A673 (cell line): ENCODE data around the gene SULT1E1. TPM values are rescaled to one million over a fixed set of nuclear protein-coding genes. Genes with fewer than 3 reads are reported as not detected.

ENCODE experiments used
- Bru-seq: library from RNA; stranded (reverse); fragments of 400-500 nt; gene quantifications from one replicate; lab custom pipeline; 2021; lab: Mats Ljungman, UMichigan
- BruChase-seq, 2 experiments: library from RNA; stranded (reverse); fragments of 400-500 nt; gene quantifications; one replicate each; lab custom pipeline; 2021; lab: Mats Ljungman, UMichigan
- BruUV-seq: library from RNA; stranded (reverse); fragments of 400-500 nt; replicated peaks from 2 replicates; lab custom pipeline; 2021; lab: Mats Ljungman, UMichigan
- CTCF ChIA-PET: fragments of 300-600 bp; sonication (Branson Sonifier 250); formaldehyde crosslinking; loops from one replicate; lab custom pipeline; 2022; ENCODE audit warnings: antibody characterized with exemption; lab: Charles Lee
- POLR2A ChIA-PET: fragments of 300-600 bp; sonication (Branson Sonifier 250); formaldehyde crosslinking; loops from one replicate; lab custom pipeline; 2022; ENCODE audit warnings: antibody characterized with exemption; ENCODE audit not compliant: low non-redundant PET; lab: Charles Lee
- DNase-seq: peaks from one replicate; pipeline ENCODE4 v3.0.0-alpha.2; 2015; ENCODE audit warnings: low spot score
- H3K27ac ChIP-seq: fragments of 200-600 bp; sonication (generic); 2 replicates; pipeline ENCODE4 v1.5.1; 2016; ENCODE audit warnings: mixed run types, low read depth, mild to moderate bottlenecking, mixed read lengths, antibody characterized with exemption, low read length; ENCODE audit not compliant: poor library complexity, severe bottlenecking
- H3K27me3 ChIP-seq: fragments of 200-600 bp; sonication (generic); replicated peaks from 2 replicates; pipeline ENCODE4 v1.6.1; 2017; ENCODE audit warnings: mixed run types, low read depth, mild to moderate bottlenecking, mixed read lengths, antibody characterized with exemption, low read length; ENCODE audit not compliant: insufficient read depth, poor library complexity
- H3K36me3 ChIP-seq: fragments of 200-600 bp; sonication (generic); 2 replicates; pipeline ENCODE4 v1.6.1; 2016; ENCODE audit warnings: mixed run types, mild to moderate bottlenecking, mixed read lengths, antibody characterized with exemption, low read length; ENCODE audit not compliant: insufficient read depth, poor library complexity, severe bottlenecking
- H3K4me1 ChIP-seq: fragments of 200-600 bp; sonication (generic); 2 replicates; pipeline ENCODE4 v1.6.1; 2017; ENCODE audit warnings: mixed run types, mild to moderate bottlenecking, mixed read lengths, antibody characterized with exemption, low read length; ENCODE audit not compliant: insufficient read depth, poor library complexity, severe bottlenecking
- H3K4me3 ChIP-seq: fragments of 200-600 bp; sonication (generic); 2 replicates; pipeline ENCODE4 v1.5.1; 2016; ENCODE audit warnings: low read depth, mixed run types, mild to moderate bottlenecking, mixed read lengths, low read length; ENCODE audit not compliant: poor library complexity, severe bottlenecking
- H3K9me3 ChIP-seq: fragments of 200-600 bp; sonication (generic); 2 replicates; pipeline ENCODE4 v1.6.1; 2016; ENCODE audit warnings: mixed run types, low read depth, mild to moderate bottlenecking, mixed read lengths, antibody characterized with exemption, low read length; ENCODE audit not compliant: poor library complexity, severe bottlenecking
- CTCF ChIP-seq: fragments of 300-800, 200-600 bp; sonication (generic); conservative IDR thresholded peaks from 2 replicates; pipeline ENCODE4 v1.5.1; 2017; ENCODE audit warnings: low read depth, mild to moderate bottlenecking, antibody characterized with exemption, low read length, moderate library complexity, mixed read lengths
- EZH2 ChIP-seq: fragments of 200-600 bp; sonication (generic); IDR thresholded peaks from 2 replicates; pipeline ENCODE4 v1.6.1; 2017; ENCODE audit warnings: borderline replicate concordance, low read depth, mild to moderate bottlenecking, mixed read lengths, antibody characterized with exemption, low read length; ENCODE audit not compliant: poor library complexity, severe bottlenecking
- intact Hi-C: fragments of 100-400 bp; cut with micrococcal nuclease; formaldehyde crosslinking; loops from one replicate; pipeline ENCODE4 v1.10.0; 2022; ENCODE audit not compliant: unreplicated experiment
- long read RNA-seq: library from polyadenylated mRNA; stranded (forward); transcript quantifications from one replicate; pipeline ENCODE4 v2.0.0, GENCODE V29; 2022
- total RNA-seq: library from RNA; stranded (reverse); gene quantifications from 2 replicates; pipeline ENCODE4 v1.2.3, GENCODE V29; 2021

The SULT1E1 gene
- total RNA-seq (13.4 and 16.0 TPM in 2 replicates), Bru-seq, nascent RNA (percentile 74 among the genes with signal in this experiment), BruChase-seq, experiment 1, labeled RNA remaining after a 2-hour chase (percentile 86 among the genes with signal in this experiment), BruChase-seq, experiment 2, labeled RNA remaining after a 6-hour chase (percentile 66 among the genes with signal in this experiment)
- long read RNA-seq, transcript SULT1E1-201 (8 exons, 1,780 nt), result major isoform, 39 of 50 reads
- long read RNA-seq, partial matches to known transcripts, result 4 of 50 reads
- long read RNA-seq, other reads (novel, unspliced or antisense), result 7 of 50 reads

DNA sequence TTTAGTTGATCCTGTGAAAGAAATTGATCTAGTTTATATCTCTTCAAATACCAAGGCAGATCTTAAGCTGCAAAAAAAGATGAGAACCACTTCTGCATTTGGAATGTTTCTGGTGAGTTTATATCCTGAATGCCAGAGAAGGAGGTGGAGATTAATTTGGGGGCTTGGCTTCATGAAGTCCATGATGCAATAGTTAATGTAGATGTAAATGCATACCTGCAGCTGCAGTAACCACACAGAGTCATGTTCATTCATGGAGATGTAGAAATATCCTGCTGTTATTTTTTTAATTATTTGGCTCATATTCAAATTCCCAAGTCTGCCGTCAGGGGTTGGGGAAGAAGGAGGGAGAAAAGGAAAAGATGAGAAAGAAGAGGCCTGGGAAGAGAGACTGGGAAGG, at the start of gene SULT1E1:
Gene SULT1E1, minus strand, starts transcription at position 94 of the 400 bp plus-strand sequence. CDS start 2,501 bp downstream, outside the sequence.
- H3K27me3 ChIP-seq, result no peaks in the 10 kb centered on the region
- BruUV-seq, result no TSS peak
- peak within 1 kb of the TSS; percentile 27 for H3K27ac ChIP-seq
- no peaks in the 10 kb centered on the region for H3K36me3 ChIP-seq
- CTCF ChIA-PET, result no interaction called here
- H3K4me1 ChIP-seq, result peaks cover 19% of the 10 kb centered on the region
- TF ChIP-seq CTCF (no peak), EZH2 (no peak)
- DNase-seq, result peak; percentile 21
- POLR2A ChIA-PET, result no interaction called here
- H3K9me3 ChIP-seq, result no peaks in the 10 kb centered on the region
- intact Hi-C loops, result no loop called here
- H3K4me3 ChIP-seq, result peak within 1 kb of the TSS; percentile 29

GRCh38 chr4:69909195-69909594, 49.2 kb upstream of the SULT1E1 start:
- Histone ChIP-seq H3K4me1 (no peaks in the 10 kb centered on the region), H3K27ac (no peak overlapping the region), H3K27me3 (no peaks in the 10 kb centered on the region), H3K36me3 (no peaks in the 10 kb centered on the region), H3K4me3 (no peak overlapping the region), H3K9me3 (no peaks in the 10 kb centered on the region)
- CTCF ChIA-PET, result no interaction called here
- intact Hi-C loops, result no loop called here
- POLR2A ChIA-PET, result no interaction called here
- DNase-seq, result no peak
- TF ChIP-seq CTCF (no peak), EZH2 (no peak)
- BruUV-seq, result no TSS peak

GRCh38 chr4:69907151-69907550, 47.2 kb upstream of the SULT1E1 start:
- H3K9me3 ChIP-seq, result no peaks in the 10 kb centered on the region
- no TSS peak for BruUV-seq
- TF ChIP-seq EZH2 (no peak), CTCF (no peak)
- POLR2A ChIA-PET, result no interaction called here
- H3K4me3 ChIP-seq, result no peak overlapping the region
- H3K36me3 ChIP-seq, result no peaks in the 10 kb centered on the region
- H3K27ac ChIP-seq, result no peak overlapping the region
- CTCF ChIA-PET, result no interaction called here
- no peaks in the 10 kb centered on the region for H3K27me3 ChIP-seq
- DNase-seq, result no peak
- H3K4me1 ChIP-seq, result no peaks in the 10 kb centered on the region
- intact Hi-C loops, result no loop called here
